HG02759 (cell line): ENCODE results near the gene IRF6.
"Not testable (repeated sequence)": the region's sequence is repeated elsewhere in the genome, so short reads cannot be mapped to it uniquely, and the experiment has no call there.

Source experiments
- ATAC-seq: cut with Tn5 transposase; IDR thresholded peaks from one replicate; pipeline ENCODE4 v1.9.1; 2021; ENCODE audit warnings: mild to moderate bottlenecking, moderate library complexity; ENCODE audit not compliant: unreplicated experiment

IRF6 gene

GRCh38 chr1:209823143-209824041, 17.4 kb upstream of the IRF6 start:
- ATAC-seq, result no peak

GRCh38 chr1:209822706-209823105, 16.8 kb upstream of the IRF6 start:
- no peak for ATAC-seq

DNA sequence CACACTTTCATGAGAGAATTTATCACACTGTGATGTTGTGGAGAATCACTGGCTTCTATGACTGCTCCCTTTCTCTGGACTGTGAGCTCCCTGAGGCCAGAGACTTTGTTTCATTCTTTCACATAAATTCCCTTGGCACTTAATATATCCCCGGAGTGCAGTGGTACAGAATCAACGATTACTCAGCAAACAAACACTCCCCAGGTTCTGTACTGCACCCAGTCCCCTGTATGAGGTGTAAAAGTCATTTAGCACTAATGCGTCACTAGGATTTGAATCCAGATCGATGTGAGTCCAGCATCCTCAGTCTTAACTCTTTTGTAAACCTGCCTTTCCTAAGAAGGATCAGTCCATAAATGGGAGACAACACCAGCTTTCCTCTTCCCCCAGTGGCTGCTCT, 15.0 kb upstream of the IRF6 start:
- ATAC-seq, result no peak

DNA sequence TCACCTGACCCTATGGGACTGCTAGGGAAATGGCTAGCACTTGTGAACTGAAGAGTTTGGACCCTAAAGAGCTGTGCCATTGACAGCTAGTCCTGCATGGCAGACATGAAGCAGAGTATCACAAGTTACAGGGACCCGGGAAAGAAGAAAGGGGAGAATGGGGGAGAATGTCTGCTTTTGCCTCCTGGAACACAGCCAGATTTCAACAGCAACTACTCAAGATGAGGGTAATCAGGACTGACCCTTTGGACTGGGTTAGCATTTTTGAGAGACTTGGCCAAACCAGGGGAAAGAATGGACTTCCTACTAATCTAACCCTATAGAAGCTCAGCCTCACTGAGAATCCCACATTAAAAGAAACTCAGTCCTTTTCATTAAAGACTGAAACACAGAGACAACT, 13.1 kb upstream of the IRF6 start:
- ATAC-seq, result no peak

DNA sequence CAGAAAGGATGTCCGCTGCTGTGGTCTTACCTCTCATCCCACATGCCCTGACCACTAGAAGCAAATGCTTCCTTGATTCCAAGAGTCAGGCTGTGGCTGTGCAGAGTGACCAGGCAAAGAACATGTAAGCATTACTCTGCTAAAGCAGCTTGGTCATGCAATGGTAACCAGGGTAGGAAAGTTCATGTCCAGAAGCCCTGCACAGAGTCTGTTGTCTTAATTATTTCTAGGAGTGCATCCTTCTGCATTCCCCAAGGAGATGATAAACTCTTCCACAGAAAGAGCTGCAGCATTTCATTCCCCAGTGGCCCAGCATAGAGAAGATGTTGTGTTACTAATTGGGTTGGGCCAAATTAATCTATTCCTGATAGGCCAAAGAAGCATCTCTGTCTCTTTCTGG, 11.7 kb upstream of the IRF6 start:
- no peak for ATAC-seq

GRCh38 chr1:209816923-209817322, 11.0 kb upstream of the IRF6 start:
- ATAC-seq, result no peak

- no peak for ATAC-seq
Measured at GRCh38 chr1:209815931-209816341, 10.0 kb upstream of the IRF6 start.

GRCh38 chr1:209815490-209815889, 9.5 kb upstream of the IRF6 start:
- no peak for ATAC-seq

DNA sequence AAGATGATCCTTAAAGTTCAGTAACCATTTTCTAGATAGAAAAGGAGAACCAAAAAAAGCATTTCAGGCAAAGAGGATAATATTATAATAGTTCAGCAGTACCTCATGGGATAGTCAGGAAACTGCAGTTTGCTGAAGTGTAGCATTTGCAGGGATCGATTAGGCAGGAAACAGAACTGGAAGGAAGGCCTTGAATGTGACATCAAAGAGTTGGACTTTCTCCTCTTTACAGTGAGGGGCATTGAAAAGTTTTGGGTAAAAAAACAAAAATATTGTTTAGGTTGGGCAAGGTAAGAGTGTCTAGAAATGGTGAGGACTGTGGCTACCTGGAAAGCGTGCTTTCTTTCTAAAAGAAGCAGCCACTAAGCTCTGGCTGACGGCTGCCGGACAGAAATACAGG, 8.0 kb upstream of the IRF6 start:
- ATAC-seq, result no peak

DNA sequence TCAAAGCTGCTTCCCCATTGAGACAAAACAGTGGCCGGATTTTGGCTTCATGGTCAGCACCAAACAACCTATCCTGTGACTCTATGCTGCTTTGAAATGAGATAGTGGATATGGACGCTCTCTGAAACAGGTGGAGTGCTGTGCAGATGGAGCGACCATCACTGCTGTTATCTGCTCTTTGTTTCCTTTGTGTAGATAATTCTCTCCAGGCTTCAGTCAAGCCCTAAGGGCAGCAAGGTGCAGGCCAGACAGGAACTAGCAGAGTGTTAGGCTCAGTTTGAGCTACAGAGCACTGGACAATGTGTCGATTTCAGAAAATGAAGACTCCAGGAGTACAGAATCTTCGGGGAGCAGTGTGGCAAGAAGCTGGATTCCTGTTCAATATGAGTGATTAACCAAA, 4.8 kb upstream of the IRF6 start:
- ATAC-seq, result no peak

- ATAC-seq, result no peak
Measured at GRCh38 chr1:209809611-209810010, 3.7 kb upstream of the IRF6 start.

- no peak for ATAC-seq
Measured at GRCh38 chr1:209808059-209808581, 2.2 kb upstream of the IRF6 start.

DNA sequence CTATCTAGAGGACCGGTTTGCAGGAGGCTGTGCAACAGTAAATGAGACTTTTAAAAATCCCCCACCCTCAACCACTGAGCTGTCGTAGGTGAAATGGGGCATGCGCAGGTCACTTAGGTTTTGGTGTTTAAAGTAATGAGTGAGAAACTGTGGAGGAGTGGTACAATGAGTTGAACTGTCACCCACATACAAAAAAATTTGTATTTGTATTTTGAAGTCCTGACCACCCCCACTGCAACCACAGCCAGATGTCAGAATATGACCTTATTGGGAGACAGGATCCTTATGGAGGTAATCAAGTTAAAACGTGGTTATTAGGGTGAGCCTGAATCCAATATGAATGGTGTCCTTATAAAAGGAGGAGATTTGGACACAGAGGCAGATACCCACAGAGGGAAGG, 1.6 kb upstream of the IRF6 start:
- ATAC-seq, result no peak

DNA sequence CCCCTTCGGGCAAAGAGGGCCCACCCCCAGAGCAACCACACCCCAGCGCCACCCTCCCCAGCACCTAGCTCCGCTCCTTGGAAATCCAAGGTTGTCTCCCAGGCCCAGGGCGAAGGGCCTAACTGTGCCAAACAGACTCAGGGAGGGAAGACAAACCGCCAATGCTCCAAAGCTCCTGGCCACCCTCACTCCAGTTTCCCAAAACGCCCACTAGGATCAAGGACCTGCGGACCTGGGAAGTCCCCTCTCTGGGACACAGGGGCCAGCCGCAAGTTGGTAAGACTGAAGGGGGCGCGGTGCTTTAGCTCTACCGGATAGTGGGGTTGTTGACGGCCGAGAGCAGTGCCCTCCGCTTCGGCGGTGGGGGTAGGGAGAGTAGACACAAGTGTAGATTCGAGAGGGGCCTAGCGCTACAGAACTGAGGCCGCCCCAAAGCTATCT, 581 bp downstream of the IRF6 start:
- ATAC-seq, result no peak

DNA sequence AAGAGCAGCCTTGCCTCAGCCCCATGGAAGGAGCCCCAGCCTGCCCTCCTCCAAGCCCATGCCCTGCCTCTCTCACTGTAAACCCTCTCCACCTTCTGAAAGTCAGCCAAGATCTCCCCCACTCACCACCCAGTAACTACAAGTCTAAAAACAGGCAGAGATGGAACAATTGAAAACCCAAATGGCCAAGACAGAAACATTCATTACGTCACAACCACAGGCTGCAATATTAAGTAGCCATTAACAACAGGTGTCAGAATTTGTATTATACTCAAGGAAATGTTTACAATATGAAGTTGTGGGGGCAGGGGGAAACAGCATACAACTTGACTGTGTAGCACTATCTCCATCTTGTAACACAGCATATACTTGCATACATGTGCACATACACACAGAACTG, 2.4 kb downstream of the IRF6 start:
- no peak for ATAC-seq

- no peak for ATAC-seq
Measured at GRCh38 chr1:209802780-209803152, 3.2 kb downstream of the IRF6 start.

- ATAC-seq, result no peak
Measured at GRCh38 chr1:209802117-209802779, 3.7 kb downstream of the IRF6 start.

DNA sequence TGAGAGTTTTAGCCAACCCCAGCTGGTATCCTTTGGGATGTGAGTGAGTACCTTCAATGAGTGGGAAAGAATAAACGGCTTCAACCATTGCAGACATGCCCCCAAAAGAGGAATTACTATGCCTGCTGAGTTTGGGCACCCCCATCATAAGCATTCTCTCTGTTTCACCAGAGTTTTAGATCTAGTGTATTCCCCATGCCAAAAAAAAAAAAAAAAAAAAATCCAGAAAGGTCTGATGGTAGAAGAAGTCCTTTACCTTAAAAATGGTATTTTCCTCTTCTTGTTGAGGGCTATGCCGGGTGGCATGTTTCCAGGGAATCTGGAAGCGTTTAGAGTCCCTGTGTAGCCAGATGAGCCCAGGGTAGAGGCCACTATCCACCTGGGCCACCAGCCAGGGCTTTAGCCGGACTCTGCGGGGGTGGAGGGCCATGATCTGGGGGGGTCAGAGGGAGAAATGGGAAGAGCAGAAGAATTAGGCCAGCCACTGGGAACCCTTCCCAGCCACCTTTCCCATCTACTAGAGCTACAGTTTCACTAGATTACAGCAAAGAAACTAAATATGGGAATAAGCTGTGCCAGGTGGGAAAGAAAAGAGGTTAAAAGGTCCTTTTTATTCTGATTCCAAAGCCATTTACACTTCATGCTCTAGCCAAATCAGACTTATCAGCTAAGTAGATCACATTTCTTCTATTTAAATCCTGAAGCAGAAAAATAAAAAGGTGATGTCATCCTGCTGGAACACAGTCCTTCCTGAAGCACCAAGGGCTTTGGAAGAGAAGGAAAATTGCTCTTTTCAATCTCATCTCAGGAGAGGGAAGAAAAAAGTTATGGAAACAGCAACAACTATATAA, 4.7 kb downstream of the IRF6 start:
- ATAC-seq, result no peak

DNA sequence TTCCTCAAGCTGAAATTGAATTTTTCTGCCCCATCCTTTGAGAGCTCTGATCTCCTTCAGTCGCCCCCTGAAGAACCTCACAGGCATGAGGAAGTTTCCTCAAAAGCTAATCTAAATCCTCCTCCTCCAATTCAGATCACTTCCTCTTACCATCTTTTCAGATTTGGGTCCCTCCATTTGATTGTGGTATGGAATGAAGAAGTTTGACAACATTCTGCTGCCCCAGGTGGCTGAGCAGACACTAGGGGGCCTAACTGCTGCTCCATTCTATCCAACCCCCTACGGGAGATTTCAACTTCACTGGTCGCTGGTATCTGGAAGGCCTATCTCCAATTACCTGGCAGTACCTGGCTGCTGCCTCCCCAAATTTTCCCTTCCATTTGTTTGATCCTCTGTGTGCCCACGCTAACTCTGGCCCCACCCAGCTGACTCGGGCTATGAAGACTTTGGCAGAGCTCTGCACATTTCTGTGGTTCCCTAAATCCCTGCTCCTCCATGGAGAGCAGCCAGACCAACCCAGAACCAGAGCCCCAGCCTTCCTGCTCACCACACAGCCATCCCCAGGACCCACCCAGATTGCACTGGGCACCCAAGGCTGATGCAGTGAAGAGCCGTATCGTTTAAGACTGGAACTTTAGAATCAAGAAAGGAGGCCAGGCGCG, 7.8 kb downstream of the IRF6 start:
- ATAC-seq, result no peak

- ATAC-seq, result not testable (repeated sequence)
Measured at GRCh38 chr1:209793711-209794110, 12.2 kb downstream of the IRF6 start.

GRCh38 chr1:209791920-209792319, 14.0 kb downstream of the IRF6 start:
- ATAC-seq, result no peak
